Endothelial cell of hepatic sinusoid (primary cell): ENCODE results near the gene SLC39A9.

ENCODE experiments used
- in situ Hi-C: cut with HindIII; loops from 2 replicates; pipeline ENCODE4 v1.10.0; 2017; ENCODE audit warnings: low sequenced_read_pairs

SLC39A9 gene

GRCh38 chr14:69398053-69398817 is at the start of gene SLC39A9, which contains the start of gene ERH:
Gene SLC39A9, plus strand, starts transcription at chr14:69398692. Its CDS starts 678 bp downstream, at chr14:69399370.
Gene ERH, minus strand, starts transcription at chr14:69398299. Its CDS starts 66 bp downstream, at chr14:69398233.
- in situ Hi-C loops, result loop anchor here (5.0 kb wide), 1 partner anchor 64 kb away; no protein-coding TSS in a partner anchor

- in situ Hi-C loops, result no loop called here
Measured at GRCh38 chr14:69349091-69349777, 49.3 kb upstream of the SLC39A9 start.

- in situ Hi-C loops, result loop anchor here (5.0 kb wide), 1 partner anchor 84 kb away; no protein-coding TSS in a partner anchor
Measured at GRCh38 chr14:69350892-69351291, 47.6 kb upstream of the SLC39A9 start.

GRCh38 chr14:69351385-69351784 is 47.1 kb upstream of the SLC39A9 start:
- in situ Hi-C loops, result loop anchor here (5.0 kb wide), 1 partner anchor 84 kb away; no protein-coding TSS in a partner anchor

GRCh38 chr14:69351911-69352310 is 46.6 kb upstream of the SLC39A9 start:
- in situ Hi-C loops, result loop anchor here (5.0 kb wide), 1 partner anchor 85 kb away; no protein-coding TSS in a partner anchor

GRCh38 chr14:69353168-69353567 is 45.3 kb upstream of the SLC39A9 start:
- in situ Hi-C loops, result loop anchor here (5.0 kb wide), 1 partner anchor 86 kb away; no protein-coding TSS in a partner anchor

GRCh38 chr14:69354383-69355153 is 43.9 kb upstream of the SLC39A9 start:
- in situ Hi-C loops, result loop anchor here (5.0 kb wide), 1 partner anchor 87 kb away; no protein-coding TSS in a partner anchor

- in situ Hi-C loops, result no loop called here
Measured at GRCh38 chr14:69355154-69355597, 43.3 kb upstream of the SLC39A9 start.

GRCh38 chr14:69355607-69356281 is 42.7 kb upstream of the SLC39A9 start:
- in situ Hi-C loops, result no loop called here

- in situ Hi-C loops, result no loop called here
Measured at GRCh38 chr14:69356903-69357543, 41.5 kb upstream of the SLC39A9 start.

GRCh38 chr14:69357544-69358200 is 40.8 kb upstream of the SLC39A9 start:
- in situ Hi-C loops, result no loop called here

- in situ Hi-C loops, result no loop called here
Measured at GRCh38 chr14:69358233-69358963, 40.1 kb upstream of the SLC39A9 start.

GRCh38 chr14:69358966-69359365 is 39.5 kb upstream of the SLC39A9 start:
- in situ Hi-C loops, result no loop called here

- in situ Hi-C loops, result loop anchor here (5.0 kb wide), 3 partner anchors 43 to 82 kb away; no protein-coding TSS in a partner anchor
Measured at GRCh38 chr14:69360438-69361108, 37.9 kb upstream of the SLC39A9 start.

GRCh38 chr14:69363055-69363454 is 35.4 kb upstream of the SLC39A9 start:
- in situ Hi-C loops, result loop anchor here (5.0 kb wide), 3 partner anchors 46 to 79 kb away; no protein-coding TSS in a partner anchor

- in situ Hi-C loops, result loop anchor here (5.0 kb wide), 3 partner anchors 47 to 78 kb away; no protein-coding TSS in a partner anchor
Measured at GRCh38 chr14:69363964-69364363, 34.5 kb upstream of the SLC39A9 start.

GRCh38 chr14:69364378-69364777 is 34.1 kb upstream of the SLC39A9 start:
- in situ Hi-C loops, result loop anchor here (5.0 kb wide), 3 partner anchors 47 to 78 kb away; no protein-coding TSS in a partner anchor

GRCh38 chr14:69366069-69366468 is 32.4 kb upstream of the SLC39A9 start:
- in situ Hi-C loops, result no loop called here
